ENCODE measurements around the gene CNTF. TPM values are rescaled to one million over a fixed set of nuclear protein-coding genes. Genes with fewer than 3 reads are reported as not detected.

Gene CNTF
- total RNA-seq, 1 experiment from 2014 or later, result 5.5 TPM

DNA sequence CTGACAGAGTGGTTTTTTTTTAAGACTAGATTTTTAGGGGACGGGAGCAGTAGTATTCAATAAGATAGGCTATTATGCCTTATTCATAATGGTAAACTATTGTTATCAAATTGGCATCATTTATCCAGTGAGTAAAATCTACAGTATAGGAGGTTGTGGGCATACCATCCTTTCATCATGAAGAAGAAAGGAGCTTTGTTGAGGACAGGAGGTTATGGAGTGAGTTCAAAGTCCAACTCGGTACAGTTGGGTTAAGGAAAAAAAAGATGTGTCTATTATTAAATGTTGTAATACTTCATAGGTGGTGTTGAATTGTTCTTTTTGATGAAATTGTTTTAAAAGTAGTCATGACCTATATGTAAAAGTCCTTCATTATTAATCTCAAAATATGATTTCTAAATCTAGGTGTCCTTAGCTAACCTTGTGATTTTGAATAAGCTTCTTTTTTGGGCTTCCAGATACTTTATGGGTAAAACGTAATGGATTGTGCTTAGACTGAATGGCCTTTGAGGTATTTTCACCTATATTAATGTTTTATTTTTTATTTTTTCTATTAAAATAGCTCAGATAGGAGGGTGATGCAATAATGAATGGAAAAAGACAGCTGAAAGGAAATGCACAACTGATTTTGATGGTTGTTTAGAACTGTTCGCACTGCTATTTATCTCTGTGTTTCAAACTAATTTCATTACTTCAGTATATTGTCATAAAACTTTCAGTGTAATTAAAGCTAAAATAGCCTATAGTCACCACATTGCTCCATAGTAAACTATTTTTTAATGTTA, 15.3 kb upstream of the CNTF start:
- Histone ChIP-seq H3K36me3 (ENCODE audit: insufficient read depth, low read length, poor library complexity, severe bottlenecking) (peaks cover 25% of the 10 kb centered on the region), H3K9me3 (ENCODE audit: low read depth, low read length, poor library complexity, severe bottlenecking) (no peaks in the 10 kb centered on the region), H3K4me3 (ENCODE audit: low read depth, low read length, poor library complexity, severe bottlenecking) (no peak overlapping the region), H3K27ac (ENCODE audit: low read depth, low read length, poor library complexity, severe bottlenecking) (no peak overlapping the region), H3K27me3 (replicated peaks; ENCODE audit: insufficient read depth, low read depth, low read length, poor library complexity) (no peaks in the 10 kb centered on the region), H3K4me1 (ENCODE audit: insufficient read depth, low read length, poor library complexity, severe bottlenecking) (peaks cover 7% of the 10 kb centered on the region)
- intact Hi-C loops (cut with micrococcal nuclease; ENCODE audit: unreplicated experiment), result no loop called here
- ChIA-PET POLR2A (ENCODE audit: low non-redundant PET) (no interaction called here), CTCF (no interaction called here)
- TF ChIP-seq, protein P1, sequence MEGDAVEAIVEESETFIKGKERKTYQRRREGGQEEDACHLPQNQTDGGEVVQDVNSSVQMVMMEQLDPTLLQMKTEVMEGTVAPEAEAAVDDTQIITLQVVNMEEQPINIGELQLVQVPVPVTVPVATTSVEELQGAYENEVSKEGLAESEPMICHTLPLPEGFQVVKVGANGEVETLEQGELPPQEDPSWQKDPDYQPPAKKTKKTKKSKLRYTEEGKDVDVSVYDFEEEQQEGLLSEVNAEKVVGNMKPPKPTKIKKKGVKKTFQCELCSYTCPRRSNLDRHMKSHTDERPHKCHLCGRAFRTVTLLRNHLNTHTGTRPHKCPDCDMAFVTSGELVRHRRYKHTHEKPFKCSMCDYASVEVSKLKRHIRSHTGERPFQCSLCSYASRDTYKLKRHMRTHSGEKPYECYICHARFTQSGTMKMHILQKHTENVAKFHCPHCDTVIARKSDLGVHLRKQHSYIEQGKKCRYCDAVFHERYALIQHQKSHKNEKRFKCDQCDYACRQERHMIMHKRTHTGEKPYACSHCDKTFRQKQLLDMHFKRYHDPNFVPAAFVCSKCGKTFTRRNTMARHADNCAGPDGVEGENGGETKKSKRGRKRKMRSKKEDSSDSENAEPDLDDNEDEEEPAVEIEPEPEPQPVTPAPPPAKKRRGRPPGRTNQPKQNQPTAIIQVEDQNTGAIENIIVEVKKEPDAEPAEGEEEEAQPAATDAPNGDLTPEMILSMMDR (conservative IDR thresholded peaks at IDR 0.05; ENCODE audit: low read depth, low read length), result no peak
- TF ChIP-seq EZH2 (IDR thresholded peaks at IDR 0.05; ENCODE audit: borderline replicate concordance, low read depth, low read length, poor library complexity, severe bottlenecking), result no peak
- DNase-seq (ENCODE audit: low spot score), result no peak
- BruUV-seq (replicated peaks), result no TSS peak

DNA sequence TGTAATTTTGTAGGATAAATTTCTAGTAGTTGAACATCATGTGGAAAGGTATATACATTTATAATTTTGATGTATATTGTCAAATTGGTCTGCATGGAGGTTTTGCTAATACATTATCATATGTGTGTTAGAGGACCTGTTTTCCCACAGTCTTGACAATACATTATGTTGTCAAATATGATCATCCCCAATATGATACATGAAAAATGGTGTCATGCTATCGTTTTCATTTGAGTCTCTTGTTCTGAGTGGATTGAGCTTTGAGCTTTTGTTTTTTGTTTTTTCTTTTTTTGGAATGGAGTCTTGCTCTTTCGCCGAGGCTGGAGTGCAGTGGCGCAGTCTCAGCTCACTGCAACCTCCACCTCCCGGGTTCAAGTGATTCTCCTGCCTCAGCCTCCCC, 14.1 kb upstream of the CNTF start:
- CTCF ChIA-PET, result no interaction called here
- POLR2A ChIA-PET (ENCODE audit: low non-redundant PET), result no interaction called here
- intact Hi-C loops (cut with micrococcal nuclease; ENCODE audit: unreplicated experiment), result no loop called here

DNA sequence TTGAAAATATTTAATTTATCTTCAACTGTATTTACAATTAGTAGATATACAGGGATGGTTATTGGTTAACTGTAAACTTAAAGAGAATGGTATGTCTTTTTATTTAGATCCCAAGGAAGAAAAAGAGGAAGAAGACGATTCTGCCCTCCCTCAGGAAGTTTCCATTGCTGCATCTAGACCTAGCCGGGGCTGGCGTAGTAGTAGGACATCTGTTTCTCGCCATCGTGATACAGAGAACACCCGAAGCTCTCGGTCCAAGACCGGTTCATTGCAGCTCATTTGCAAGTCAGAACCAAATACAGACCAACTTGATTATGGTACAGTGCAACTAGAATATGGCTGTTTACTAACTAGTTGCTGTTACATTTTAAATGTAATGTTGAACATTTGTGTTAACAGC, 12.7 kb upstream of the CNTF start:
- BruUV-seq (replicated peaks), result no TSS peak
- Histone ChIP-seq H3K4me1 (ENCODE audit: insufficient read depth, low read length, poor library complexity, severe bottlenecking) (peaks cover 7% of the 10 kb centered on the region), H3K27ac (ENCODE audit: low read depth, low read length, poor library complexity, severe bottlenecking) (no peak overlapping the region), H3K27me3 (replicated peaks; ENCODE audit: insufficient read depth, low read depth, low read length, poor library complexity) (no peaks in the 10 kb centered on the region), H3K36me3 (ENCODE audit: insufficient read depth, low read length, poor library complexity, severe bottlenecking) (peaks cover 51% of the 10 kb centered on the region), H3K9me3 (ENCODE audit: low read depth, low read length, poor library complexity, severe bottlenecking) (no peaks in the 10 kb centered on the region), H3K4me3 (ENCODE audit: low read depth, low read length, poor library complexity, severe bottlenecking) (no peak overlapping the region)
- DNase-seq (ENCODE audit: low spot score), result no peak
- intact Hi-C loops (cut with micrococcal nuclease; ENCODE audit: unreplicated experiment), result no loop called here
- CTCF ChIA-PET, result no interaction called here
- no peak for TF ChIP-seq EZH2 (IDR thresholded peaks at IDR 0.05; ENCODE audit: borderline replicate concordance, low read depth, low read length, poor library complexity, severe bottlenecking)
- TF ChIP-seq, protein P1 (conservative IDR thresholded peaks at IDR 0.05; ENCODE audit: low read depth, low read length), result no peak
- POLR2A ChIA-PET (ENCODE audit: low non-redundant PET), result interaction anchor here (0.6 kb wide), 1 partner anchor 952 kb away, joined by 3 read pairs; no protein-coding TSS in a partner anchor

More for the DNA sequence above, 14.1 kb upstream of the CNTF start:
- Histone ChIP-seq H3K4me1 (ENCODE audit: insufficient read depth, low read length, poor library complexity, severe bottlenecking) (peaks cover 7% of the 10 kb centered on the region), H3K36me3 (ENCODE audit: insufficient read depth, low read length, poor library complexity, severe bottlenecking) (peaks cover 37% of the 10 kb centered on the region), H3K27me3 (replicated peaks; ENCODE audit: insufficient read depth, low read depth, low read length, poor library complexity) (no peaks in the 10 kb centered on the region), H3K9me3 (ENCODE audit: low read depth, low read length, poor library complexity, severe bottlenecking) (no peaks in the 10 kb centered on the region), H3K27ac (ENCODE audit: low read depth, low read length, poor library complexity, severe bottlenecking) (no peak overlapping the region), H3K4me3 (ENCODE audit: low read depth, low read length, poor library complexity, severe bottlenecking) (no peak overlapping the region)
- TF ChIP-seq, protein P1 (conservative IDR thresholded peaks at IDR 0.05; ENCODE audit: low read depth, low read length), result no peak
- TF ChIP-seq EZH2 (IDR thresholded peaks at IDR 0.05; ENCODE audit: borderline replicate concordance, low read depth, low read length, poor library complexity, severe bottlenecking), result no peak
- BruUV-seq (replicated peaks), result no TSS peak
- no peak for DNase-seq (ENCODE audit: low spot score)

Data from A673 (cell line).